ENCODE measurements around the gene C14orf132.

The C14orf132 gene

DNA sequence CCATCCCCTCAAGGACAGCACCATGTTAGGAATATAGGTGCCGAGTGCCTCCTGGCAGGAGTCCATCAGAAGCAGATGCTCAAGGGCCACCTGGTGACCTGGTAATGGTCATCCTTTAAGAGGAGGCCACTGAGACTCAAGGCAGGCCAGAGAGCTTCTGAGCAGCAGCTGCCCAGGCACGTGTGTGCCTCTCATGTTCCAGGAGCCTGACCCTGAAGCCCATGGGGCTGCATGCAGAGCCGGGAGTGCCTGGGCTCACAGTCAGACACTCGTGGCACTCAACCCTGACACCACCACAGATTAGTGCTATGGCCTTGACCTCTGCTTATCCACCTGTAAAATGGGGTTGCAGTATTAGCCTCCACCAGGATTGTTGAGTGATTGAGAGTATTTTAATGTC is 45.6 kb downstream of the C14orf132 start:
- DNase-seq = no peak

DNA sequence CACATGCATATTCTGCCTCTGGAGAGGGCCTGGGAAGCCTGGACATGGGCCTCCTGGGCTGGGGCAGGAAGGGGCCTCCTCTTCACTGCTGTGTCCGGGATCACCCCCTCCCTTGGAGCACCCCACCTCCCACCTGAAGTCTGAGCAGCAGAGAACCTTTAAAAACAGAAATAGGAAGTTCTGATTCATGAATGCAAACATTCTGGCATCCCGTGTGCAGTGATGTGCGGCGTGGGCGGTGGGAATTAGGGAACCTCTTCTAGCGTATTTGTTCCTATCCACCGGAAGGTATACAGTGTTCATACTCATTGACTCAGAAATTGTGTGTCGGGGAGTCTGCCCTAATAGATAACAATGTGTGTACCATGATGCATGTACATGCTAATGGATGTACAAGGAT is 46.2 kb downstream of the C14orf132 start:
- no peak for DNase-seq

DNA sequence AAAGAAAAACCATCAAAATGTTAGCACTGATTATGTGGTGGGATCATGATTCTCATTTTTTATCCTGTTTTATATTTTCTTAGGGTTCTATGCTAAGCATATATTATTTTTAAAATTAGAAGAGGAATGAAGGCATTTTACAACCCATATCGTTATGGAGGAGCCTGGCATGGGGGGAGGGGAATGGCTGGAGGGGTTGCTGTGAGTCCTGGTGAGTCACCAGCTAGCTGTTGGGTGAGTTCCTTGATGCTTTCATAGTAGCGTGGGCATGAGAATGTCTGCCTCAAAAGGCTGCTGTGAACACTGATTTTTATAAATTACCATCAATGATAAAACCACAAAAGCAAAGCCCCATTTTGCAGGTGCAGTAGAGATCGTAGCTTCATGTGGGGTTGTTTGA is 46.9 kb downstream of the C14orf132 start:
- DNase-seq = no peak

DNA sequence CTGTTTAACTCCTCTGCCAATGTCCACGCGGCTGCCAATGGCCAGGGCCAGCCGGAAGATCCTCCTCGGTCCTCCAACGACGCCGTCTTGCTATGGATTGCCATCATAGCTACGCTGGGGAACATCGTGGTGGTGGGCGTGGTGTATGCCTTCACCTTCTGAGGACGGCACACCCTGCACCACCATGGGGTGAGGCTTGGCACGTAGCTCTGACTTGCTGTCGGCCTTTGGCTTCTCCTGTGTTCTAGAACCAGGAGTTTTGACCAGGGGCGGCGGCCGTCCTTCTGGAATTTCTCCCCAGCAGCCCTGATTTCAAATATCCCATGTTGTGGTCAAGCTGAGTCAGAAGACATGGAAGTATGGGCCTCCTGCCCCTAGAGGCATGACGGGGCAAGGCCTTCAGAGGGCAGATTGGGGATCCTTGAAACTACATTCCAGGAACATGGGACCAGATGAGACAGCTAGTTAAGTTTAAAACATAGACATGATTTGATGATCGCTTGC is 47.5 kb downstream of the C14orf132 start:
- no peak for DNase-seq

DNA sequence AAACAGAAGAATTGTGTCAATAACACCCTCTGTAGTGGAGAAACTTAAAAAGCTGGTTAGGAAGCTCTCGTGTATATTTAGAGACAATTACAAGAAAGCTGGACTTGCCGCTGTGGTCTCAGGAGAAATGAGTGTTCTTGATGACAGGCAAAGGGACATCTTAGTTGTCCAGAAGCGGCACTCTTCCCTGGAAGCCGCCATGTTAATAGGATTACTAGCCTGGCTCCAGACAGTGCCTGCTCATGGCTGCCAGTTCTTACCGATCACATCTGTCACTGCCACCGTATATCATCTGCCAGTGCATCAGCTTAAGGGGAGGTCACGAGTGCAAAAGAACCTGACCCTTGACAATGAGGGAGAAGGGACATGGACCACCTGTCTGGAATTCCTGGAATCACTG is 48.9 kb downstream of the C14orf132 start:
- no peak for DNase-seq

DNA sequence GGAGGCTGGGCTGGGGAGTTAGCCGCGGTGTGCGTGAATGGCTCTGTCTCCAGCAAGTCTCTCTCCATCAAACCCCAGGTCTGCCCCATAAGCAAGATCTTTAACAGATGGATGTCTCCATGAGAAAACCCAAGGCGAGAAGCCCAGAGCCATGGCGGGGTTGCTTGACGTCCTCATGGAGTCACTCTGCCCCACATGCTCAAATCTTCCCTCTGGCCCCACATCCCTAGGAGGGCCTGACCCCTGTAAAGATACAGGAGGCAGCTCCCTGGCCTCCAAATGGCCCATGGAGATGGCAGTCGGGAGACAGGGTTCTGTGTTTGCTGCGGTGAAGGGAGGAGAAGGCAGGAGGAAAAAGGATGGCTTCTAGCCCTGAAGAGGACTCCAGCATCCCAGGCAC is 49.3 kb downstream of the C14orf132 start:
- no peak for DNase-seq

DNA sequence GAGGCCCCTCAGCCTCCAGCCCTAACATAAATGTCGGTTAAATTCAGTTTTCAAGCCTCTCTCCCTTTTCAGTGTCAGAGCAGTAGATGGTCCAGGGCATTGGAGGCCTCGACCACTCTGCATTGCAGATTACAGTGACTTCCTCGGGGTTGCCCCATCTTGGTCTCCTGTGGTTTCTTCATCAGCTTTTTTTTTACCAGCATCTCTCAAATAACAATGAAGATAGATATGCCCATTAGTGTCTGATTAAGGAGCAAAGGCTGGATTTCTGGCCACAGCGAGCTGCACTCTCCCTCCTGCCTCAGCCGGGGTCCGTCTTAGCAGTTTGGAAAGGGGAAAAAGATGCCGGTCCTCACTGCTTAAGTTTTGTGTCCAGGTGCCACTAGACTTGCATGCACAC is 49.7 kb downstream of the C14orf132 start:
- no peak for DNase-seq

DNA sequence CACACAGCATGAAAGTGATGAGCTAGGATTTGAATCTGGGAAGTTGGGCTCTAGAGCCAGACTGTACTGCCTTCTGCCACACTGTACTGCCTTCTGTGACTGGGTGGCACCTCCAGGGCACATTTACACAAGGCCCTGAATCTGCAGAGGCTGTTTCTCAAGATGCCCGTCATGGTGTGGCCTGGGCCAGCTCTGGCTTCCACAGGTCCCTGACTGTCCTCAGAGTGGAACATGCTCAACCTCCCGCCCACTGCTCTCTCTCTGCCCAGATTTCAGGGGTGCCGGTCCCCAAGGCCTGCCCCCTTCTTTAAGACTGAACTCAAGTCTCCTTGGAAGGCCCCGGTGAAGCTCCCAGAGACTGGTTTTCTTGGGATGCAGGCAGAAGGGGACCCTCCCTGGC is 50.2 kb downstream of the C14orf132 start:
- DNase-seq = no peak

DNA sequence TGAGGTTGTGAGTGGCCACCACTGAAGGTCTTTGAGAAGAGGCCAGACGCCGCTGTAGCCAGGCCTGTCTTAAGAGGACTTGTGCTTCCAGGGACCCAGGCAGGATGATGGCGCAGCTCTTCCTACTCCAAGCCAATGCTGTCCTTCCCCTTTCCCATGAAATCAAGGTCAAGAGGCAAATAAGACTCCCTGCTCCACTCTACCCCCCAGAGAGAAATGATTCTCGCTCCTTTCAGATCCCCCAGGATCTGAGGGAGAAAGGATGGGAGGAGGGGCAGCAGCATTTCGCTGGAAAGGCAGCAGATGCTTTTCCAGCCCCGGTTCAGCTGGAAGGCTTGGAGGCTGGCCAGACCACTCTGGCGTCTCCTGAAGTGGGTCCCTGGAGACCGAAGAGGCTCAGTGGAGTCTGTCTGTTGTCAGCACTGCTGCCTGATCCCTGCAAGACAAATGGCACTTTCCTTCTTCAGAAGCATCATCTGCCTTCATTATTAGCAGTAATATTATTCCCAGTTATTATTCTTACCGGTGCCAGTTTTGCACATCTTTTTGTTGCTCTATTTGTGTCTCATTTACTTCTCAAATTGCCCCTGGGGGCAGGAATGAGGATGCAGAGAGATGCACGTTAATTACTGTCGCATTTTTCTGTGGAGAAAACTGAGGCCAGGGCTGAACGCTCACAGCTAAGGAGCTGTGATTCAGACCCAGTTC is 51.4 kb downstream of the C14orf132 start:
- DNase-seq = peak; percentile 82

DNA sequence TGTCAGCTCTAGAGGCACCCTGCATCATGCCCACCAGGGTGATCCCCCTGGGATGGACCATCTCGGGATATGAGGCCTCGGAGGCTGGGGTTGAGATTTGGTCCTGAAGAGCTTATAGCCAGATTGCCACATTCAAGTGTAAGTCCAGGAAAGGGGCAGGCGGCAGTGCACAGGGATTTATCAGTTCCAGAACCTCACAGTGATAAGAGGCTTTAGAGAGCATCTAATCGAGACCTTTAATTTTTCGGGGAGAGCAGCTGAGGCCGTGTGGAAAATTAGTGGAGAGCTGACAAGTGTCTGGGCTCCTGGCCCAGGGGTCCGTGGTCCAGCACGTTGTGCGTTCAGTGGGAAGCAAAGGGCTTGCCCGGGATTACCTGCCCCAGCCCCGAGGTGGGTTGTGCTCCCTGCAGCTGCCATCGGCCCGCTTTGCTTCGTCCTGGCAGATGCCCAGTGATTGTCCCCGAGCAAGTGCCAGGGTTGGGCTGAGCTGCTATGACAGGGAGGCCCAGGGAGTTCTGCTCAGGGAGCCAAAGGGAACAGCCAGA is 52.1 kb downstream of the C14orf132 start:
- DNase-seq = no peak

DNA sequence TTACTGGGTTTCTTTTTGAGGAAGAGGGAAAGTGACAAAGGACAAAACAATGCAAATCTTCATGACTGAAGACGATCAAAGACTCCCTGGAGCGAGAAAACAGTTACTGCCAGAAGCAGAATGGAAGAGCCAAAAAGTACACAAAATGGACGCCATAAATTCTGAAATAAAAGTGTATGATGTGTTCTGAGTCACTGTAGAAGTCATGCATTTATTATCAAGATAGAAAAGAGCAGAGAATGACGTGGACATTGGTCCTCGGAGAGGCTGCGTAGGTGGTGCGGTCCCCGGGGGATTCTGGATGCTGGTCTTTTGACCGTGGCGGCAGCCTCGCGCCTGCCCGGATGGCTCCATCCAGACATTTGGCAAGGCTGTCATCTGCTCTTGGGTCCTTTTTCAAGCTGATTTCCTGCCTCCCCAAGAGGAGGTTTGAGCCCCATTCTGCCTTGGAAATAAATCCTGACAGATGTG is 52.8 kb downstream of the C14orf132 start:
- DNase-seq = no peak

DNA sequence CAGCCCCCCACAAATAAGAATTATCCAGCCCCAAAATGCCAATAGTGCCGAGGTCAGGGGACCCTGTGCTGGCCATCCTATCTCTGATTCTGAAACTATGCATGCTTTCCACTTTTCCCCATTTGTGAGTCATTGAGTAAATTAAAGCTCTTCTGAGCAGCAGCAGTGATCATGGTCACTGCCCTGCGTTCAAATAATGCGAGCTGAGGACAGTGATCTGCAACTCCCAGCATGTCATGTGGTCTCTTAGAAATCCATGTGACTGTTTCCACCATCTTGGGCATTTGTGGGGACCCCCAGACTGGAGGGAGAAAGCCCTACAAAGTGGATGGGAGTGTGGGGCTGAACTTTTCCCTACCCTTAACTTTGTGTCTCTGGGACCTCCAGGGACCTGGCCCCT is 53.8 kb downstream of the C14orf132 start:
- DNase-seq = no peak

DNA sequence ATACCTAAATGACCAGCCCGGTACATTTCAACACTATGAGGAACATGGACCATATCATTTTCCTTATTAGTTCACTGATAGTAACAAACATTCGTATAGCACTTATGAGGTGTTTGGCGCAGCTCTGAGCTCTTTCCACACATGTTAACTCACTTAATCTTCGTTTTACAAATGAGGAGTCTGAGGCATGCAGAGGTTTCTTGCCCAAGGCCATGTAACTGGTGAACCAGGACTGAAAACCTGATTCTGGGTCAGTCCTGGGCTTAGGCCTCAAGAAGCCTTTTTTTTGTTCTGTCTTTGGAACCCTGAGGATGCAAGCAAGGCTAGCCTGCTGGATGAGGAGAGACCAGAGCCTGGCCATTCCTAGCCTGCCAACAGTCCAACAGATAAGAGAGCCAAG is 55.0 kb downstream of the C14orf132 start:
- DNase-seq = no peak

DNA sequence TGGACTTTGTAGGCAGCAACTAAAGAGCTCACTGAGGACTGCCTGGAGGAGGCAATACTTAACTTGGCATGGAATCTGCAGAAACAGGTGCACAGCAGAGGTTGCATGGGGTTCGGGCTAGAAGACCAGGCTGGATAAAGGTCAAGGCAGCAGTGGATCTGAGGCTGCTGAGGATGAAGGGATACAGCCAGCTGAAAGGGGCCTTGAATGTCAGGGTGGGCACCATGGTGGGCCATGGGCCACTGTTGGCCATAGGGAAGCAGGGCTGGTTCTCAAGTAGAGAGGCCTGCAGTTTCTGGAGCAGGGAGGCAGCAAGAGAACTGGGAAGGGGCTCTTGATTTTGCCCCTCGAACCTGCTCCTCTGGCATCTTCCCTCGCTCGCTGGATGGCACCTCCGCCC is 55.5 kb downstream of the C14orf132 start:
- no peak for DNase-seq

DNA sequence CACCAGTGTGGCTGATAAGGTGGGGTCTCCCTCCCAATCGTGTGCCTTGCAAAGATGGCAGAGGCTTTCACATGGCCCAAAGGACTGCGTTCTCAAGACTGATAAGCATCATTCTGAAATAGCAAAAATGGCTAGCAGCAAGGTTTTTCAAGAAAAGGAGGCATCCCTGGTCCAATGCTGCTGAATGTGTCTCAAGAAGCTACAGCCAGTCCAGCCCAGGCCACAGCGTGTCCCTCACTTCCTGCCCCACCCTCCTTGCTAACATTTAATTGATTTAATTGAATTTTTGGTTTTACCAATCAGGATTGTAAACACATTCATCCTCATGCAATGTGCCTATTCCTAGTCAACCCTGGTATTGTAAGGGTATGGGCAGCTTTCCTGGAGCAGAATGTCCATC is 55.9 kb downstream of the C14orf132 start:
- no peak for DNase-seq

DNA sequence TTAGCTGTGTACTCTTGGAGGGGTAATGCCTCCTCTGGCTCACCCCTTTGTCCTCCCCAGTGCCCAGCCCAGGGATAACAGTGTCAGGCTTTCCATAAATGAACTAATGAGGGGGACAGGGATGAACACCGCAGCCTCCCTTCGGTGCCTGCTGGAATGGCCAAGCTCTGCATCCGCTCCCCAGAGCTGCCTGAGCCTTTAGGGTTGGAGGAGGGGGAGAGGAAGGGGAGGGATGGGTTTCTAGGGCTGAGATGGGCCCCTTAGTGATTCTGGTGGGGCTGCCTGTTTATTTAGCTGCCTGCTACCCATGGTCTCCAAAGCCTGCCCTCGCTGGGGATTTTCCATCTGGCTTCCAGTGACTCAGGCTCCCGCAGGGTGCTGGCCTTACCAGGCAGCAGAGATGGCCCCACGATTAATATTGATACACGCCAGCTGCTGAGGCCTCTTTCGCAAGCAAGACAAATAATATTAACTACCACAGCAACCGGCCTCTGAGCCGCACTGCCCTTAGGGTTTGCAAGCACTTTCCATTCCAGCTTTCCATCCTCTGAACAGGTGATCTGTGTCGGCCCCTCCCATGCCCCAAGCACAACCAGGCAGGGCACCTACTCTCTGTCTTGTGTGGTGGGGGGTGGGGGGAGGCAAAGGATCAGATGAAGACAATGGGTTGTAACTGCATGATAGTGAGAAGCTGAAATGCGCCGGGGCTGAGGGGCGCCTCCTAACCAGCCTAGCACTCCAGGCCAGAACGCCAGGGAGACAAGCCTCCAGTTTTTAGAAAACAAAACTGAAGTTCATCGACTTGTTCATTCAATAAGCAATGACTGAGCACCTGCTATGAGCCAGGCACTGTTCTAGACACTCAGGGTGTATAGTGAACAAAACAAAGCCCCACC is 56.7 kb downstream of the C14orf132 start:
- no peak for DNase-seq

DNA sequence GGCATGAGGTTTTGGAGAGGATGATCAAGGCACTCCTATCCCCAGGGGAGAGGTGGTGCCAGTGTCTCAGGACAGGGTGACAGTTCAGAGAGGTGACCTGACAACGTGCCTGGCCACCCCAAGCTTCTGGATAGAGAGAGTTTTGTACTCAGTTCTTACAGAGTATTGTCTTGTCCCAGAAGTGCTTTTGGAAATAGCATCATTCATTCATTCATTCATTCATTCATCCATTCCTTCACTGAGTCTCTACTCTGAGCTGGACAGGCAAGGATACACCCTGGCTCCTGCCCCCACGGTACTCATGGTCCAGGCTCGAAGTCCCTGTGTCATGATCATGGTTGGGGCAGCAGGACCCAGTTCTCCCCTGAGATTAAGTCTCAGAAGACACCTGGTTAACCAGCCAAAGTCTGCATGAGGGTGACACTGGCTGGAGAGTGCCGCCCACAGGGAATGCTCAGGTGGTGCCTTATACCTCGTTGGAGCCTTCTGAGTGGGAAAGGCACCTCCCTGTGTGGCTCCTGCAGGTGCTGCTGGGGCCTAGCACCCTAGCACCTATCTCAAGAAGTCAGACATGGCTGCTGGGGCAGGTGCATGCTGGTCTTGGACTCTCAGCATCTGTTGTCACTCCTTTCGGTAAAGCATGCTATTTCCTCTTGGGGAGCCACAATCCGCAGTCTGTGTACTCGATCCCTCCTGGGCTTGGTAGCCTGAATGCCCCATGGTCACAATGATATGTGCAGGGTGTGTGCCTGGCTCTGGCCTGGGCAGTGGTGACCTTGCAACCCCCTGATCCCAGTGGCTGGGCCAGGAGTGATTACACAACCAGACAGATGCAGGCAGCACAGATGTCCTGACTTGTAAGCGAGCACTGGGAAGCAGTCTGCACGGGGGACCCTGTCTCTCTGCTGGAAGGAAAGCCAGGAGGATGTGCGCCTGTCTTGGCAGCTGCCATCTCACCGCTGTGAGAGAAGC is 57.8 kb downstream of the C14orf132 start:
- no peak for DNase-seq

DNA sequence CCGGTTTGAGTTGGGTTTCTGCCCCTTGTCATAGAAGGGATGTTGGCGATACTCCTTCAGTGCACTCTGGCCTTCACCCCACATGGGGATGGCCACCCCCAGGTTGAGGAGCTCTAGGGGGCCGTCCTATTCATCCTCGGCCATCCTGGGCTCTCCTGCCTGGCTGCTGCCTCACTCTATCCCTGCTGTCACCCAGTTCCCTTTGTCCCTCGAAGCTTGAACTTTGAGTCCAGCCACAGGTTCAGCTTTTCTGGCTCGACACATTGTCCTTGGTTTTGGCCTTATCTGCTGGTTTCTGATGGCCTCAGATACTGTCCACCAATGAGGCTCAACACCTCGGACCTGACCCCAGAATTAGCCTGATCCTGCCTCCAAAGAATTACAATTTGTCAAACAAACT is 58.6 kb downstream of the C14orf132 start:
- DNase-seq = no peak

DNA sequence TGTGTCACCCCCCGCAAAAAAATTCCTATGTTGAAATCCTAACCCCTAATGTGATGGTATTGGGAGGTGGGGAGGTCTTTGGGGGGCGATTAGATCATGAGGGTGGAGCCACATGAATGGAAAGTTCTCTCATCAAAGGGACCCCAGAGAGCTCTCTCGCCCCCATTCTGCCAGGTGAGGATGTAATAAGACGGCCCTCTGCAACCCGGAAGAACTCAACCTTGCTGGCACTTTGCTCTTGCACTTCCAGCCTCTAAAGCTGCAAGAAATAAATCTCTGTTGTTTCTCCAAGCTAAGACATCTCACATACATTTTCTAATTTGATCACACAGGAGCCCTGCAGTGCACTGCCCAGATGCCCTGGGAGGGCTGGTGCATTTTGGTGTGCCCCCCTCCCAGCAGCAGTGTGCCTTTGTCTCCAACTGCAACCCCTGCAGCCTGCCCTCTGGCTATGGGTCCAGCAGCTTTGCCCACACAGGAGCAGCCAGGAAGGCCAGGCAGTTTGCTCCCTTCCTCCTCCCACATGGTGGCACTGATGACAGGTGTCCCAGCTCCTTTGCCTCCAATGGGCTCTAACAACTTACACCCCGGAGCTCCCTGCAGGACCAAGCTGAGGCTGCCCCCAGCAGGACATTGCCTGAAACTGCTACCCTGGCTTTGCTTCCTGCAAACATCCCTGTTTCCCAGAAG is 59.3 kb downstream of the C14orf132 start:
- DNase-seq = peak; percentile 53

DNA sequence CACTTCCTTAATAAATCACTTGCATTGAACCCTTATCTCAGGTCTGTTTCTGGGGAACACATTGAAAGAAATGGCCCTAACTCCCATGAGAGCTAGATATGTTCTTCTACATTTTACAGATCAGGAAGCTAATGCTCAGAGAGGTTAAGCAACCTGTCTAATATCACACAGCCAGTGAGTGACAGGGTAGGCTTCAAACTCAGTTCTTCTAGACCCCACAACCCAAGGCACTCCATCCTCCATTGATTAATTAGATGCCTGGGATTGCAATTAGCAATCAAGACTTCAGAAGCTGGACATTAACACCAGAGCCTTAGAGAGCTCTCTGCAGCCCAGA is 59.8 kb downstream of the C14orf132 start:
- DNase-seq = no peak

DNA sequence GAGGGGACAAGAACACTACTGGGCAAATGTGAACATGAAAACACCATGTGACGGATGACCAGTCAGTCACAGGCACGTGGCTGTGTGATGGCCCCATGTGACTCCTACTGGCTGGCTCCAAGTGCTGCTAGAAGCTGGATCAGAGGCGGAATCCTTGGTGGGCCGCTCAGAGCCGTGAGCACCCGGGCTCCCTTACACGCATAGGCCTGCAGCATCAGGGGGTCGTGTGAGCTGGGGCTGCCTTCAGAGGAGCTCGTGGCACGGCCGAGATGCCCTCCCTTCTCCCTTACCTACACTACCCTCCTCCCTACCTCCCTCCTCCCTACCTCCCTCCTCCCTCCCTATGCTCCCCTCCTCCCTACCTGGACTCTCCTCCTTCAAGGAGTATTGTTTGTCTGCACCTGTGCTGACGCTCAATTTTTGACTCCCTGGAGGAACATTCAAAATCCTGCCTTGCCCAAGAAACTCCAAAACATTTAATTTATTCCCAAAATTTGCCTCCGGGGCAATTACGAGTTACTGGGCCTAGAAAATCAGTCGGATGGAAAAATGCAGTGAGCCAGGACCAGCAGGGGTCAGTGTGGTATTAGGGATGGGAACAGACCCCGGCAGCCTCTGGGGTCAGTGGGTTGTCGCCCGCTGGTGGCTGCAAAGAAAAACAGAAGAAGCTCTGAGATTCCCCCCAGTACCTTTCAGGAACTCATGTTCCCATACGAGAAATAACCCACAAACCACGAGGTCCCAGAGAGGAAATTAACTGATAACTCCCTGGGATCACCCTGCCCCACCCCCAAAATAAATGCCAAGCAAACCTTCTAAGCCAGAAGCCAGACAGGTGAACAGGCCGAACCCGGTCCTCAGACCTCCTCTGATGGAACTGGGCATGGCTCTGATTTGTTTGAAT is 61.3 kb downstream of the C14orf132 start:
- peak; percentile 68 for DNase-seq
